Activated naive CD8-positive, alpha-beta T cell treated with anti-CD3 and anti-CD28 coated beads, Interleukin-2, amount 10 ng/mL, durations not matched to agents 7 days and 5 days (primary cell): ENCODE measurements around the gene ZFP92. TPM values are rescaled to one million over a fixed set of nuclear protein-coding genes. Genes with fewer than 3 reads are reported as not detected.

Source experiments
- ATAC-seq: fragments of 150-1000 bp; cut with Tn5 transposase; one replicate; pipeline ENCODE4 v1.10.0; 2021; ENCODE audit warnings: low read depth, moderate library complexity
- POLR2A ChIA-PET: fragments of 350-600 bp; sonication (Branson Sonifier 250); formaldehyde crosslinking; loops from one replicate; lab custom pipeline; 2021; ENCODE audit warnings: antibody characterized with exemption; lab: Charles Lee
- DNase-seq: peaks from one replicate; pipeline ENCODE4 v3.0.0; 2021
- H3K27ac Mint-ChIP-seq: one replicate; pipeline ENCODE4 v1.8.0; 2022; ENCODE audit warnings: mild to moderate bottlenecking, mixed read lengths
- H3K27me3 Mint-ChIP-seq: one replicate; pipeline ENCODE4 v1.8.0; 2022; ENCODE audit warnings: mild to moderate bottlenecking, moderate library complexity, mixed read lengths
- H3K36me3 Mint-ChIP-seq: one replicate; pipeline ENCODE4 v1.8.0; 2021; ENCODE audit warnings: mild to moderate bottlenecking, mixed read lengths
- H3K4me1 Mint-ChIP-seq: one replicate; pipeline ENCODE4 v1.8.0; 2021; ENCODE audit warnings: mixed read lengths
- H3K4me3 Mint-ChIP-seq: one replicate; pipeline ENCODE4 v1.8.0; 2022; ENCODE audit warnings: mild to moderate bottlenecking, moderate library complexity, mixed read lengths
- H3K9me3 Mint-ChIP-seq: one replicate; pipeline ENCODE4 v1.8.0; 2021; ENCODE audit warnings: mixed read lengths
- total RNA-seq, 2 experiments: library from RNA; stranded (reverse); gene quantifications; one replicate each; pipeline ENCODE4 v1.2.3, GENCODE V29; 2021

The ZFP92 gene
- total RNA-seq, 2 experiments from 2014 or later, result 1.1 to 1.2 TPM

DNA sequence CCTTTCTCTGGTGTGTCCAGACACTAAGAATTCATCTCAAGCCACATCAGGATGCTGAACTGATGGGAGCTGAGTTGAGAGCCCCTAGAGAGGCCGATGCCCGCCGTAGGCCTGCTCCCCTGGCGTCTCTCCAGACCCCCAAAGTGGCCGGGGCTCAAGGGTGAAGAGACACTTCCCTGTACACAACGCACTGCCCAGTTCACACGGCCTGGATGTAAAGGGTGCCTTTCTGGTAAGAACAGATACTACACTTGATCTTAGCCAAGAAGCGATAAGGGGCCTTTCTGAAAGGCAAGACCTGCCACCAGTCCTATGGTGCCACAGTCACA, 39.6 kb downstream of the ZFP92 start:
- no peak for DNase-seq
- Mint-ChIP-seq H3K9me3 (no peaks in the 10 kb centered on the region), H3K4me3 (no peak overlapping the region), H3K36me3 (no peaks in the 10 kb centered on the region), H3K27ac (no peak overlapping the region), H3K4me1 (no peaks in the 10 kb centered on the region), H3K27me3 (no peaks in the 10 kb centered on the region)
- no peak for ATAC-seq
- POLR2A ChIA-PET, result no interaction called here

DNA sequence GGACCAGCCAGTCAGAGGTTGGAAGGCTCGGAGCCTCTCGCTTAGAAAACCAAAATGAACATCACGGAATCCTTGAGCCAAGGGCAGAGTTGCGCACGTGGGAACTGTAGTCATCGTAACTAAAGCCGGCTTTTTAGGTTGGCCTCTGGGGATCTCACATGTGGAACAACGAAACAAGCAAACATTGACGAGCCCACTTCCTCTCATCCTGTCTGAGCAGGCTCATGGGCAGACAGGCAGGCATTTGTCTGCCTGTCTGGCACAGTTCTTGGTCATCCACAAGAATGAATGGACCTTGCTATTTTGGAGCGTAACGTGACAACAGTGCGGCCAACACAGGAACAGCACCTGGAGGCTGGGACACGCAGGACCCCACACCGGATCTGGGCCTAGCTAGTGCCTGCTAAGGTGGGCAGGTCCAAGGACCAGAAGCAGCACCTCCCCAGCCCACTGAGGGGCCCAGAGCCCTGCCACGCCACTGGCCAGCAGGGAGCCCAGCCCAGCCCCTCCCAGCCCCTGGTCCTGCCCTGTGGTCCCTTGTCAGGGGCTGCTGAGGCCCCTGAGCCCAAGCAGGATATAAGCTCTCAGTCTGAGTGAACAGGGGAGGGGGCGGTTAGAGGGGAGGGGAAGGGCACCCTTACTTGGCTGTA, 43.8 kb downstream of the ZFP92 start:
- Mint-ChIP-seq H3K4me3 (no peak overlapping the region), H3K4me1 (no peaks in the 10 kb centered on the region), H3K36me3 (no peaks in the 10 kb centered on the region), H3K9me3 (no peaks in the 10 kb centered on the region), H3K27ac (no peak overlapping the region), H3K27me3 (no peaks in the 10 kb centered on the region)
- ATAC-seq (no peak), DNase-seq (no peak)
- POLR2A ChIA-PET, result no interaction called here

DNA sequence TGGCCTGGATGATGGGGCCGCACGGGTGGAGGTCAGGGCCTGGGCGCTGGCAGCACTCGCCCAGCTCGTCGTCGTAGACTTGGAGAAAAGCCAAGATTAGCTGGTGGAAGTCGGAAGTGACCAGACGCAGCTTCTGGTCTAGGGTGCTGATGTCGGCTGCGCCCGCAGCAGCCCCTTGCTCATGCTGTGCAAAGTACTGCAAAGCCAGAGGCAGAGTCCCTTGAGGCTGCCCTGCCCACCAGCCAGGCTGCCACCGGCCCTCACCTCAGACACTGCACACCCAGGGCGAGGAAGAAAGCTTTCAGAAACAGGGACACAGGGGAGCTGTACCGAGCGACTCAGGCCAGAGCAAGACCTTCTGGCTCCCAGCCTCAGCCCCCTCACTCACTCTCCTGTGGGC, 44.3 kb downstream of the ZFP92 start:
- Mint-ChIP-seq H3K36me3 (no peaks in the 10 kb centered on the region), H3K27ac (no peak overlapping the region), H3K4me1 (no peaks in the 10 kb centered on the region), H3K9me3 (no peaks in the 10 kb centered on the region), H3K4me3 (no peak overlapping the region), H3K27me3 (no peaks in the 10 kb centered on the region)
- ATAC-seq (no peak), DNase-seq (no peak)
- POLR2A ChIA-PET, result no interaction called here

DNA sequence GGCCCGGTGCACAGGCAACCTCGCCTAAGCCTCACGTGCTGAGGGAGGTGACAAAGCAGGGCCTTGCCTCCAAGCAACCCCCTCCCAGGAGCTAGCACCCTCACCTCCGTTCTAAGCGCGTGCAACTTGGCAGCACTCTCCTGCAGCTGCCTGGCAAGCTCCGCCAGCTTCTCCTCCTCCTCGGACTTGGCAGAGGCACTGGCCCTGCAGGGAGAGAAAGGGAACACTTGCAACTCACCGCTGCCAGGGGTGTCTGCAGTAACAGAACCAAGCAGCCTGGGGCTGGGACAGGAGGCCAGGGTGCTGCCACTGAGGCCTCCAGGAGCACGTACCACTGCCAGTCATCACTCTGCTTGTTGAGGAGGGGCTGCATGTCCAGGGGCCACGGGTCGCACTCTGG, 44.9 kb downstream of the ZFP92 start:
- no peak overlapping the region for H3K27ac Mint-ChIP-seq
- H3K9me3 Mint-ChIP-seq, result no peaks in the 10 kb centered on the region
- POLR2A ChIA-PET, result no interaction called here
- ATAC-seq (no peak), DNase-seq (no peak)
- no peaks in the 10 kb centered on the region for H3K36me3 Mint-ChIP-seq
- H3K4me3 Mint-ChIP-seq, result no peak overlapping the region
- no peaks in the 10 kb centered on the region for H3K27me3 Mint-ChIP-seq
- no peaks in the 10 kb centered on the region for H3K4me1 Mint-ChIP-seq

DNA sequence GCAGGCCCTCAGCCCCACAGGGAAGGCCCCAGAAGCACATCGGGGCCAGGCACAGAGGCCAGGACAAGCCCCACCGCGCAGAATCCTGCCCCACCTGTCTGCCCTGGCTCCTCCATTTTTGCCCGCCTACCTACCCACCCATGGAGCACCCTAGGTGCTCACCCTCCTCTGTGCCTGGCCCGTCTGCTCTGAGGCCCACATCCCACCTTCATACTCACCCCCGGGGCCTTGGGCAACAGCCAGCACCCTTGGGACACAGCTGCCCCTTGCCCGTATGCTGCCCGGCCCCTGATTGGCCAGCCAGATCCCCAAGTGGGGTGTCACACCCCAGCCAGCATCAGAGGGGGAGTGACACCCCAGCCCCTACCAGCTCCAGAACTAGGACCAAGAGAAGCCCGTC, 45.4 kb downstream of the ZFP92 start:
- Mint-ChIP-seq H3K36me3 (no peaks in the 10 kb centered on the region), H3K4me3 (no peak overlapping the region), H3K27ac (no peak overlapping the region), H3K4me1 (no peaks in the 10 kb centered on the region), H3K27me3 (no peaks in the 10 kb centered on the region), H3K9me3 (no peaks in the 10 kb centered on the region)
- ATAC-seq, result no peak
- DNase-seq, result no peak
- POLR2A ChIA-PET, result no interaction called here

DNA sequence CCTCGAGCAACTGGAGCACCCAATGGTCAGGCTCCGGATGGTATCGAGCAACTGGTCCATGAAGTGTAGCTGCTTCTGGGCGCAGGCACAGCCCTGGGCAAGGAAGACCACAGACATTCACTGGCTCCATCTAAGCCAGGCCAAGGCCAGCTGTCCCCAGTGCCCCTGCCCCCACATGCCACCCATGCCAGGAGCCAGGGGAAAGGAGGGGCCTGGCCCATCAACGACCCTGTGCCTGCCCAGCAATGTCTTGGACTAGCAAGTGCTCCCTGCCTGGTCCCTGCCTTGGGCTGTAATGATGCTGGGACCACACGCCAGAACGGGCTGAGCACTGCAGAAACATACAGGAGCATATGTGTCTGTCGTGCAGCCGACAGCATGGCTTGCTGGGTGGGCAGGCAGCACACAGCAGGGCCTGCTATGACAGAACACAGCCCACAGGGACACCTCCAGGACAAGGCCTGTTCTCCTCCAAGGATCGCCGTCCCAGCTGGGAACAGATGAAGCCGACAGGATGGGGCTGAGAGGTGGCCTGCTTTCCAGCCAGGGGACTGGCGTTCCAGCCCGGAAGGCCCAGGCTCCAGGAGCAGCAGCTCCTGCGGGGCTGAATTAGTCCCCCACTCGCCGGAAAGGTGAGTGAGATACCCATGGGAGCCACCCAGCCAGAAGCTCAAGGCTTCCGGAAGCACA, 46.0 kb downstream of the ZFP92 start:
- DNase-seq, result no peak
- ATAC-seq, result no peak

DNA sequence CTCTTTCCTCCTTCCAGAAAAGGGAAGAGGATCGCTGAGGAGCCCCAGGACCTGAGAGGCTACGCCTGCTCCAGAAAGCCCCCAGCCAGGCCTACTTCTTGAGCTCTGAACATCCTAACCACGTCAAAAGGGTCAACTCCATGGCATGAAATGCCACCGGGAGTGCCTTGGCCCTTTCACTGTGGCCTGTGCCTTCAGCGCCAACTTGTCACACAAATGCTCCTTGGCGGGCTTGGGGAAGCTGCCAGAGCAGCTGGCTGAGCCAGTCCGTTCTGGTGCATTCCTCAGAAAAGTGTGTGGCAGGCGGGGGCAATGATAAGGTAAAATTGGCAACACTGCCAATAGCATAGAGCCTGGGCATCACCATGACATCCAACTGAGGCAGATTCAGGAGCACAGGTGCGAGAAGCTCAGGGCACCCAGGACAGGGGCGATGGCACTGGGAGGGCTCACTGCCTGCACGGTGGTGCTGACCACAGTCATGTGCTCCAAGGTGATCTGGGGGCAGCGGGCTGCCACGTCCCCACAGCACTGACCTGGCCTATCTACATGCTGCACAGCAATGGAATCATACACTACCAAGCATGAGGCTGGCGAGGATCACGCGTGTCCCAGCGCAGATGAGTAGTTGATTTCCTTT, 46.7 kb downstream of the ZFP92 start:
- H3K27me3 Mint-ChIP-seq, result no peaks in the 10 kb centered on the region
- no peaks in the 10 kb centered on the region for H3K4me1 Mint-ChIP-seq
- POLR2A ChIA-PET, result no interaction called here
- no peak overlapping the region for H3K4me3 Mint-ChIP-seq
- DNase-seq (no peak), ATAC-seq (no peak)
- no peak overlapping the region for H3K27ac Mint-ChIP-seq
- H3K36me3 Mint-ChIP-seq, result no peaks in the 10 kb centered on the region
- H3K9me3 Mint-ChIP-seq, result no peaks in the 10 kb centered on the region

More for the DNA sequence above, 46.0 kb downstream of the ZFP92 start:
- Mint-ChIP-seq H3K4me3 (no peak overlapping the region), H3K27me3 (no peaks in the 10 kb centered on the region), H3K4me1 (no peaks in the 10 kb centered on the region), H3K9me3 (no peaks in the 10 kb centered on the region), H3K36me3 (no peaks in the 10 kb centered on the region), H3K27ac (no peak overlapping the region)
- POLR2A ChIA-PET, result no interaction called here

DNA sequence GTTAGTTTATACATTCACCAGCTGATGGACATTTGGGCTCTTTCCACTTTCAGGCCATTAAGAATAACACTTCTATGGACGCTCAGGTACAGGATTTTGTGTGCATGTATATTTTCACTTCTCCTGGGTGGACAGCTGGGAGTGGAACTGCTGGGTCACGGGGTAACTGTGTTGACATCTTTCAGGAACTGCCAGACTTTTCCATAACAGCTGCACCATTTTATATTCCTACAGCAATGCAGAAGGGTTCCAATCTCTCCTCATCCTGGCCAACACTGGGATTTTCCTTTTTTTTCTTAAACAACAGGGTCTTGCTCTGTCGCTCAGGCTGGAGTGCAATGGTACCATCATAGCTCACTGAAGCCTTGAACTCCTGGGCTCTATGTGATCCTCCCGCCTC, 47.2 kb downstream of the ZFP92 start:
- POLR2A ChIA-PET, result no interaction called here
- ATAC-seq, result no peak
- no peak overlapping the region for H3K4me3 Mint-ChIP-seq
- H3K27ac Mint-ChIP-seq, result no peak overlapping the region
- no peaks in the 10 kb centered on the region for H3K4me1 Mint-ChIP-seq
- no peaks in the 10 kb centered on the region for H3K9me3 Mint-ChIP-seq
- no peaks in the 10 kb centered on the region for H3K36me3 Mint-ChIP-seq
- H3K27me3 Mint-ChIP-seq, result no peaks in the 10 kb centered on the region
- DNase-seq, result no peak

DNA sequence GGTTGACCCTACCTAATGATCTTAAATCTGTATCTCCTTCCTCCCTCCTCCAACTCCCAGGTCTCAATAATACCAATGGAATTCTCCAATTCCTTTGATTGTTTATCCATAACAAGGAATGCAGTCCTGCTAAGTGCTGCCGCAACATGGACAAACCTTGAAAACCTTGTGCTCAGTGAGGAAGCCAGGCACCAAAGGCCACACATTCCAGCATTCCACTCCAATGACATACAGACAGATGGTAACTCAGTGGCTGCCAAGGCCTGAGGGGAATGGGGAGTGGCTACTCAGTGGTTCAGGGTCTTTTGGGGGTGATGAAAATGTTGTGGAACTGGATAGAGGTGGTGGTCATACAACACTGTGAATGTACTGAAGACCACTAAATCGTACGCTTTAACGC, 48.7 kb downstream of the ZFP92 start:
- H3K4me3 Mint-ChIP-seq, result no peak overlapping the region
- POLR2A ChIA-PET, result no interaction called here
- DNase-seq (no peak), ATAC-seq (no peak)
- H3K9me3 Mint-ChIP-seq, result no peaks in the 10 kb centered on the region
- H3K36me3 Mint-ChIP-seq, result no peaks in the 10 kb centered on the region
- H3K4me1 Mint-ChIP-seq, result no peaks in the 10 kb centered on the region
- H3K27me3 Mint-ChIP-seq, result no peaks in the 10 kb centered on the region
- no peak overlapping the region for H3K27ac Mint-ChIP-seq

GRCh38 chrX:153460826-153461225, 49.6 kb downstream of the ZFP92 start:
- POLR2A ChIA-PET, result no interaction called here
- H3K27ac Mint-ChIP-seq, result no peak overlapping the region

More at GRCh38 chrX:153460826-153461225, 49.6 kb downstream of the ZFP92 start:
- DNase-seq, result peak; percentile 57
- ATAC-seq, result peak; percentile 60
- Mint-ChIP-seq H3K4me3 (no peak overlapping the region), H3K27me3 (no peaks in the 10 kb centered on the region), H3K4me1 (no peaks in the 10 kb centered on the region), H3K36me3 (no peaks in the 10 kb centered on the region), H3K9me3 (no peaks in the 10 kb centered on the region)

Other genes starting within 250 kb of the ZFP92 start
- not detected for gene MAGEA1, start 232.2 kb upstream of the ZFP92 start, total RNA-seq
- not detected for gene PNMA6F, start 89.7 kb upstream of the ZFP92 start, total RNA-seq
- 10 to 100 TPM; 22.6 to 24.6 TPM for gene ZNF275, start 77.3 kb upstream of the ZFP92 start, total RNA-seq
- not detected for gene PNMA6E, start 10.1 kb upstream of the ZFP92 start, total RNA-seq
- 1 to 10 TPM; 2.2 to 3.1 TPM for gene TREX2, start 34.6 kb downstream of the ZFP92 start, total RNA-seq
- 10 to 100 TPM; 35.4 to 36.5 TPM for gene HAUS7, start 59.1 kb downstream of the ZFP92 start, total RNA-seq
- gene BGN, start 83.5 kb downstream of the ZFP92 start, total RNA-seq, result not detected
- not detected for gene ATP2B3, start 106.2 kb downstream of the ZFP92 start, total RNA-seq
- 10 to 100 TPM; 19.0 to 19.7 TPM for gene CCNQ, start 187.7 kb downstream of the ZFP92 start, total RNA-seq
- not detected for gene DUSP9, start 235.7 kb downstream of the ZFP92 start, total RNA-seq